T-helper 1 cell (primary cell): Measurements from ENCODE around the gene SCNN1A.

ENCODE experiments used
- DNase-seq, 5 donors: peaks; one replicate each; pipeline ENCODE4 v3.0.0-alpha.2; 2012 to 2020

Gene SCNN1A

GRCh38 chr12:6332459-6332858 lies 42.9 kb downstream of the SCNN1A start:
- DNase-seq: no peak

- no peak for DNase-seq
Observed at GRCh38 chr12:6330999-6331714, 44.2 kb downstream of the SCNN1A start.

- no peak for DNase-seq
Observed at GRCh38 chr12:6330192-6330591, 45.2 kb downstream of the SCNN1A start.

- DNase-seq: no peak
Observed at GRCh38 chr12:6329703-6330064, 45.7 kb downstream of the SCNN1A start.

GRCh38 chr12:6328945-6329702 lies 46.2 kb downstream of the SCNN1A start:
- DNase-seq: no peak

GRCh38 chr12:6328045-6328779 lies 47.2 kb downstream of the SCNN1A start:
- DNase-seq: no peak

- no peak for DNase-seq
Observed at GRCh38 chr12:6327229-6328041, 47.9 kb downstream of the SCNN1A start.

GRCh38 chr12:6326316-6327228 lies 48.8 kb downstream of the SCNN1A start:
- no peak for DNase-seq

GRCh38 chr12:6324936-6325750 lies 50.2 kb downstream of the SCNN1A start:
- no peak for DNase-seq

GRCh38 chr12:6323995-6324711 lies 51.2 kb downstream of the SCNN1A start:
- no peak for DNase-seq

- DNase-seq: peak in 2 of 5 donors; percentile 24 to 51
Observed at GRCh38 chr12:6323340-6323994, 51.9 kb downstream of the SCNN1A start.

- no peak for DNase-seq
Observed at GRCh38 chr12:6322969-6323339, 52.4 kb downstream of the SCNN1A start.

GRCh38 chr12:6322352-6322751 lies 53.0 kb downstream of the SCNN1A start:
- no peak for DNase-seq

- DNase-seq: no peak
Observed at GRCh38 chr12:6321905-6322304, 53.5 kb downstream of the SCNN1A start.

GRCh38 chr12:6319446-6319845 lies 55.9 kb downstream of the SCNN1A start:
- DNase-seq: no peak

- DNase-seq: no peak
Observed at GRCh38 chr12:6318440-6318879, 56.9 kb downstream of the SCNN1A start.

GRCh38 chr12:6317693-6318439 lies 57.5 kb downstream of the SCNN1A start:
- no peak for DNase-seq

- DNase-seq: no peak
Observed at GRCh38 chr12:6316921-6317692, 58.3 kb downstream of the SCNN1A start.
